IMR-90 (cell line): Measurements from ENCODE around the gene FAM162A. TPM values are rescaled to one million over a fixed set of nuclear protein-coding genes. Genes with fewer than 3 reads are reported as not detected.

Experiments used
- ATAC-seq: fragments of 200-7000 bp; cut with Tn5 transposase; 2 replicates; pipeline ENCODE4 v1.9.1; 2020; ENCODE audit warnings: low read depth, mild to moderate bottlenecking, moderate library complexity
- BruUV-seq: library from RNA; stranded (reverse); fragments of 400-500 nt; replicated peaks from 2 replicates; lab custom pipeline; 2021; lab: Mats Ljungman, UMichigan
- CTCF ChIA-PET: fragments of 300-600 bp; formaldehyde crosslinking; extraction: SDS; loops from one replicate; lab custom pipeline; 2021; ENCODE audit warnings: antibody characterized with exemption; lab: Yijun Ruan, JAX
- POLR2A ChIA-PET: fragments of 300-600 bp; sonication (Branson Sonifier 250); formaldehyde crosslinking; loops from one replicate; lab custom pipeline; 2022; ENCODE audit warnings: antibody characterized with exemption; ENCODE audit not compliant: unreplicated experiment; lab: Charles Lee
- DNase-seq: peaks from one replicate; pipeline ENCODE4 v3.0.0; 2013
- H2AFZ ChIP-seq: replicated peaks from 2 replicates; pipeline ENCODE3; 2013; ENCODE audit warnings: low read length, mild to moderate bottlenecking; ENCODE audit not compliant: poor library complexity
- H2AK5ac ChIP-seq: 2 replicates; pipeline ENCODE4 v1.6.1; 2013; ENCODE audit warnings: low read depth, low read length, inconsistent platforms
- H2AK9ac ChIP-seq: replicated peaks from 2 replicates; pipeline ENCODE3; 2013; ENCODE audit warnings: mild to moderate bottlenecking, low read depth, low read length, moderate library complexity; ENCODE audit not compliant: poor library complexity
- H2BK120ac ChIP-seq: 2 replicates; pipeline ENCODE4 v1.6.1; 2013; ENCODE audit warnings: low read depth, low read length, inconsistent platforms
- H2BK15ac ChIP-seq: 3 replicates; pipeline ENCODE4 v1.6.1; 2013; ENCODE audit warnings: low read depth, low read length, inconsistent platforms
- H2BK20ac ChIP-seq: 2 replicates; pipeline ENCODE4 v1.6.1; 2013; ENCODE audit warnings: low read depth, mild to moderate bottlenecking, inconsistent platforms, low read length, moderate library complexity
- H2BK5ac ChIP-seq: 2 replicates; pipeline ENCODE4 v1.6.1; 2013; ENCODE audit warnings: mild to moderate bottlenecking, low read depth, low read length, inconsistent platforms; ENCODE audit not compliant: poor library complexity, severe bottlenecking
- H3K14ac ChIP-seq: replicated peaks from 2 replicates; pipeline ENCODE4 v1.6.1; 2013; ENCODE audit warnings: low read depth, low read length, inconsistent platforms
- H3K18ac ChIP-seq: 2 replicates; pipeline ENCODE4 v1.6.1; 2013; ENCODE audit warnings: low read depth, low read length, control low read depth
- H3K23ac ChIP-seq: 2 replicates; pipeline ENCODE4 v1.6.1; 2013; ENCODE audit warnings: low read depth, low read length, inconsistent platforms
- H3K27ac ChIP-seq: 2 replicates; pipeline ENCODE4 v1.5.1; 2013; ENCODE audit warnings: mild to moderate bottlenecking, control low read depth, low read length; ENCODE audit not compliant: insufficient read depth
- H3K27me3 ChIP-seq: 2 replicates; pipeline ENCODE4 v1.6.1; 2013; ENCODE audit warnings: low read length; ENCODE audit not compliant: control insufficient read depth, insufficient read depth
- H3K36me3 ChIP-seq: 2 replicates; pipeline ENCODE4 v1.6.1; 2013; ENCODE audit warnings: low read length, mixed read lengths; ENCODE audit not compliant: control insufficient read depth, insufficient read depth
- H3K4ac ChIP-seq: 2 replicates; pipeline ENCODE4 v1.6.1; 2013; ENCODE audit warnings: low read depth, low read length, inconsistent platforms
- H3K4me1 ChIP-seq: 2 replicates; pipeline ENCODE4 v1.6.1; 2013; ENCODE audit warnings: low read length, mixed read lengths; ENCODE audit not compliant: control insufficient read depth, insufficient read depth
- H3K4me2 ChIP-seq: 2 replicates; pipeline ENCODE4 v1.6.1; 2013; ENCODE audit warnings: low read depth, mild to moderate bottlenecking, control low read depth, low read length, moderate library complexity
- H3K4me3 ChIP-seq: 2 replicates; pipeline ENCODE4 v1.5.1; 2013; ENCODE audit warnings: low read depth, mild to moderate bottlenecking, control low read depth, low read length, moderate library complexity; ENCODE audit not compliant: insufficient read depth
- H3K56ac ChIP-seq: 2 replicates; pipeline ENCODE4 v1.6.1; 2013; ENCODE audit warnings: low read length, inconsistent platforms; ENCODE audit not compliant: insufficient read depth; ENCODE audit errors: extremely low read depth
- H3K79me1 ChIP-seq, 2 experiments: 2 replicates each; pipeline ENCODE4 v1.6.1; 2013; ENCODE audit warnings: low read length in 2 of 2, inconsistent platforms in 1 of 2, low read depth in 1 of 2
- H3K9ac ChIP-seq: 2 replicates; pipeline ENCODE4 v1.6.1; 2013; ENCODE audit warnings: low read depth, low read length, control low read depth
- H3K9me1 ChIP-seq: 2 replicates; pipeline ENCODE4 v1.6.1; 2013; ENCODE audit warnings: low read length, inconsistent platforms; ENCODE audit not compliant: insufficient read depth
- H3K9me3 ChIP-seq: 2 replicates; pipeline ENCODE4 v1.6.1; 2013; ENCODE audit warnings: low read length; ENCODE audit not compliant: control insufficient read depth, insufficient read depth
- H4K20me1 ChIP-seq: 2 replicates; pipeline ENCODE4 v1.6.1; 2013; ENCODE audit warnings: low read length, inconsistent platforms; ENCODE audit not compliant: insufficient read depth
- H4K5ac ChIP-seq: 2 replicates; pipeline ENCODE4 v1.6.1; 2013; ENCODE audit warnings: mild to moderate bottlenecking, low read depth, low read length, control low read depth
- H4K8ac ChIP-seq, 2 experiments: 2 replicates each; pipeline ENCODE4 v1.6.1; 2013; ENCODE audit warnings: low read depth in 2 of 2, low read length in 2 of 2, control low read depth in 1 of 2, inconsistent platforms in 1 of 2
- H4K91ac ChIP-seq: 2 replicates; pipeline ENCODE4 v1.6.1; 2013; ENCODE audit warnings: low read depth, low read length, inconsistent platforms; ENCODE audit not compliant: insufficient read depth
- BHLHE40 ChIP-seq: fragments of 150-350 bp; IDR thresholded peaks from 2 replicates; pipeline ENCODE4 v1.6.1; 2016; ENCODE audit warnings: mild to moderate bottlenecking, low read depth, low read length
- CEBPB ChIP-seq: IDR thresholded peaks from 2 replicates; pipeline ENCODE4 v1.6.1; 2012; ENCODE audit warnings: low read depth, low read length, improper control_type of control experiment
- CHD1 ChIP-seq: IDR thresholded peaks from 2 replicates; pipeline ENCODE4 v1.6.1; 2012; ENCODE audit warnings: low read depth, low read length, improper control_type of control experiment
- FOS ChIP-seq: fragments of 150-350 bp; IDR thresholded peaks from 2 replicates; pipeline ENCODE4 v1.6.1; 2016; ENCODE audit warnings: low read depth, low read length
- MAFK ChIP-seq: IDR thresholded peaks from 2 replicates; pipeline ENCODE4 v1.6.1; 2012; ENCODE audit warnings: low read depth, low read length, improper control_type of control experiment
- MAZ ChIP-seq: IDR thresholded peaks from 2 replicates; pipeline ENCODE4 v1.6.1; 2012; ENCODE audit warnings: low read depth, mild to moderate bottlenecking, low read length, improper control_type of control experiment, moderate library complexity, borderline replicate concordance
- MXI1 ChIP-seq: IDR thresholded peaks from 2 replicates; pipeline ENCODE4 v1.6.1; 2012; ENCODE audit warnings: low read depth, mild to moderate bottlenecking, low read length, moderate library complexity, borderline replicate concordance
- NFE2L2 ChIP-seq: fragments of 150-350 bp; IDR thresholded peaks from 2 replicates; pipeline ENCODE4 v1.6.1; 2016; ENCODE audit warnings: low read depth, mild to moderate bottlenecking, low read length
- POLR2A ChIP-seq: IDR thresholded peaks from 2 replicates; pipeline ENCODE4 v1.6.1; 2012; ENCODE audit warnings: mild to moderate bottlenecking, low read depth, low read length
- RAD21 ChIP-seq: IDR thresholded peaks from 2 replicates; pipeline ENCODE4 v1.6.1; 2012; ENCODE audit warnings: low read length, improper control_type of control experiment
- RCOR1 ChIP-seq: IDR thresholded peaks from 2 replicates; pipeline ENCODE4 v1.6.1; 2012; ENCODE audit warnings: mild to moderate bottlenecking, low read length, improper control_type of control experiment; ENCODE audit not compliant: insufficient replicate concordance
- RFX5 ChIP-seq: IDR thresholded peaks from 2 replicates; pipeline ENCODE4 v1.8.0; 2012; ENCODE audit warnings: low read depth, mild to moderate bottlenecking, low read length, moderate library complexity
- SMC3 ChIP-seq: fragments of 150-350 bp; IDR thresholded peaks from 2 replicates; pipeline ENCODE4 v1.6.1; 2016; ENCODE audit warnings: low read depth, mild to moderate bottlenecking, antibody characterized with exemption, low read length, moderate library complexity
- dilution Hi-C: fragments of 300-500 bp; cut with HindIII; formaldehyde crosslinking; loops from one replicate; pipeline ENCODE4 v1.14.3; 2018; ENCODE audit warnings: low sequenced_read_pairs; ENCODE audit not compliant: unreplicated experiment
- in situ Hi-C: fragments of 300-500 bp; cut with MboI; formaldehyde crosslinking; loops from 3 replicates; pipeline ENCODE4 v1.14.3; 2019; ENCODE audit warnings: low sequenced_read_pairs, inconsistent platforms, mixed read lengths
- intact Hi-C: fragments of 100-400 bp; cut with micrococcal nuclease; formaldehyde crosslinking; loops from 2 replicates; pipeline ENCODE4 v1.10.0; 2022
- polyA plus RNA-seq, 3 experiments: library from polyadenylated mRNA; depleted of rRNA; stranded (reverse); fragments of >200 nt; gene quantifications; 2 replicates each; pipeline ENCODE4 v1.2.3, GENCODE V29; 2012; ENCODE audit warnings: low replicate concordance in 1 of 3
- total RNA-seq: library from RNA; depleted of rRNA; stranded (reverse); fragments of >200 nt; gene quantifications from 2 replicates; pipeline ENCODE4 v1.2.3, GENCODE V29; 2012
- TF ChIP-seq, protein P1 (sequence below): conservative IDR thresholded peaks from 2 replicates; pipeline ENCODE4 v1.5.1; 2012; ENCODE audit warnings: mild to moderate bottlenecking, low read depth, low read length, improper control_type of control experiment
- TF ChIP-seq, protein P2 (sequence below): fragments of 150-350 bp; IDR thresholded peaks from 2 replicates; pipeline ENCODE4 v1.6.1; 2017; ENCODE audit warnings: mild to moderate bottlenecking, antibody characterized with exemption, low read length, low read depth
- TF ChIP-seq, protein P3 (sequence below): fragments of 150-350 bp; IDR thresholded peaks from 2 replicates; pipeline ENCODE4 v1.6.1; 2016; ENCODE audit warnings: low read depth, mild to moderate bottlenecking, low read length, moderate library complexity, borderline replicate concordance

FAM162A gene
- total and polyA plus RNA-seq, 2 of the 4 experiments (the other 2 are of a cell fraction) = 33.9 to 66.8 TPM

DNA sequence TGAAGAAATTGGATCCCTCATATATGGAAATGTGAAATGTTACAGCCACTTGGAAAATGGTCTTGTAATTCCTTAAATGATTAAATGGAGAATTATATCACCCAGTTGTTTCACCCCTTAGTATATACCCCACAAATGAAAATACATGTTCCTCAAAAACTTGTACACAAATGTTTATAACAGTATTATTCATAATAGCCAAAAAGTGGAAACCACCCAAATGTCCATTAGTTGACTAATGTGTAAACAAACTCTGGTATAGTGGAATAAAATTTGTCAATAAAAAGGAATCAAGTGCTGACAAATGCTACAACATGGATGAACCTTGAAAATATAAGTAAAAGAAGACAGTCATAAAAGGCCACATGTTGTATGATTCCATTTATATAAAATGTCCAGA lies 12.5 kb downstream of the FAM162A start:
- Histone ChIP-seq H3K9ac (no peak overlapping the region), H4K91ac (no peak overlapping the region), H2BK5ac (no peak overlapping the region), H2BK15ac (no peak overlapping the region), H4K20me1 (no peaks in the 10 kb centered on the region), H3K27me3 (no peaks in the 10 kb centered on the region), H3K18ac (no peak overlapping the region), H3K23ac (no peak overlapping the region), H3K27ac (no peak overlapping the region), H3K4me2 (no peak overlapping the region), H3K56ac (no peak overlapping the region), H3K36me3 (no peaks in the 10 kb centered on the region; the same call in 1 of the 2 replicates), H3K9me3 (no peaks in the 10 kb centered on the region), H3K14ac (no peak overlapping the region), H3K79me1 (no peaks in the 10 kb centered on the region; a peak in 1 of 4 replicates), H2AK9ac (no peak overlapping the region), H3K4ac (no peak overlapping the region), H2AK5ac (no peak overlapping the region), H4K8ac (no peak overlapping the region), H3K4me1 (peaks cover 5% of the 10 kb centered on the region), H2BK20ac (no peak overlapping the region), H2BK120ac (no peak overlapping the region), H3K9me1 (no peaks in the 10 kb centered on the region), H3K4me3 (no peak overlapping the region), H2AFZ (no peak overlapping the region), H4K5ac (no peak overlapping the region)
- intact Hi-C loops = no loop called here
- ATAC-seq (no peak), DNase-seq (no peak)
- BruUV-seq = no TSS peak
- in situ Hi-C loops = loop anchor here (10.0 kb wide), 1 partner anchor 278 kb away; no protein-coding TSS in a partner anchor
- CTCF ChIA-PET = no interaction called here
- POLR2A ChIA-PET = no interaction called here
- TF ChIP-seq SMC3 = no peak
- no peak for TF ChIP-seq CEBPB
- TF ChIP-seq NFE2L2 = no peak
- TF ChIP-seq RCOR1 = no peak
- TF ChIP-seq RAD21 = no peak
- TF ChIP-seq, protein P1, sequence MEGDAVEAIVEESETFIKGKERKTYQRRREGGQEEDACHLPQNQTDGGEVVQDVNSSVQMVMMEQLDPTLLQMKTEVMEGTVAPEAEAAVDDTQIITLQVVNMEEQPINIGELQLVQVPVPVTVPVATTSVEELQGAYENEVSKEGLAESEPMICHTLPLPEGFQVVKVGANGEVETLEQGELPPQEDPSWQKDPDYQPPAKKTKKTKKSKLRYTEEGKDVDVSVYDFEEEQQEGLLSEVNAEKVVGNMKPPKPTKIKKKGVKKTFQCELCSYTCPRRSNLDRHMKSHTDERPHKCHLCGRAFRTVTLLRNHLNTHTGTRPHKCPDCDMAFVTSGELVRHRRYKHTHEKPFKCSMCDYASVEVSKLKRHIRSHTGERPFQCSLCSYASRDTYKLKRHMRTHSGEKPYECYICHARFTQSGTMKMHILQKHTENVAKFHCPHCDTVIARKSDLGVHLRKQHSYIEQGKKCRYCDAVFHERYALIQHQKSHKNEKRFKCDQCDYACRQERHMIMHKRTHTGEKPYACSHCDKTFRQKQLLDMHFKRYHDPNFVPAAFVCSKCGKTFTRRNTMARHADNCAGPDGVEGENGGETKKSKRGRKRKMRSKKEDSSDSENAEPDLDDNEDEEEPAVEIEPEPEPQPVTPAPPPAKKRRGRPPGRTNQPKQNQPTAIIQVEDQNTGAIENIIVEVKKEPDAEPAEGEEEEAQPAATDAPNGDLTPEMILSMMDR = no peak
- TF ChIP-seq, protein P2, sequence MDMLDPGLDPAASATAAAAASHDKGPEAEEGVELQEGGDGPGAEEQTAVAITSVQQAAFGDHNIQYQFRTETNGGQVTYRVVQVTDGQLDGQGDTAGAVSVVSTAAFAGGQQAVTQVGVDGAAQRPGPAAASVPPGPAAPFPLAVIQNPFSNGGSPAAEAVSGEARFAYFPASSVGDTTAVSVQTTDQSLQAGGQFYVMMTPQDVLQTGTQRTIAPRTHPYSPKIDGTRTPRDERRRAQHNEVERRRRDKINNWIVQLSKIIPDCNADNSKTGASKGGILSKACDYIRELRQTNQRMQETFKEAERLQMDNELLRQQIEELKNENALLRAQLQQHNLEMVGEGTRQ = no peak
- TF ChIP-seq MXI1 = no peak
- no peak for TF ChIP-seq RFX5
- no peak for TF ChIP-seq MAZ
- TF ChIP-seq CHD1 = no peak
- TF ChIP-seq POLR2A = no peak
- TF ChIP-seq, protein P3, sequence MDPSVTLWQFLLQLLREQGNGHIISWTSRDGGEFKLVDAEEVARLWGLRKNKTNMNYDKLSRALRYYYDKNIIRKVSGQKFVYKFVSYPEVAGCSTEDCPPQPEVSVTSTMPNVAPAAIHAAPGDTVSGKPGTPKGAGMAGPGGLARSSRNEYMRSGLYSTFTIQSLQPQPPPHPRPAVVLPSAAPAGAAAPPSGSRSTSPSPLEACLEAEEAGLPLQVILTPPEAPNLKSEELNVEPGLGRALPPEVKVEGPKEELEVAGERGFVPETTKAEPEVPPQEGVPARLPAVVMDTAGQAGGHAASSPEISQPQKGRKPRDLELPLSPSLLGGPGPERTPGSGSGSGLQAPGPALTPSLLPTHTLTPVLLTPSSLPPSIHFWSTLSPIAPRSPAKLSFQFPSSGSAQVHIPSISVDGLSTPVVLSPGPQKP = no peak
- TF ChIP-seq BHLHE40 = no peak
- TF ChIP-seq MAFK = no peak
- TF ChIP-seq FOS = no peak
- dilution Hi-C loops = no loop called here
